H1 (cell line): Measurements from ENCODE around the gene PODN. TPM values are rescaled to one million over a fixed set of nuclear protein-coding genes. Genes with fewer than 3 reads are reported as not detected.

Experiments used
- CTCF ChIA-PET: fragments of 300-600 bp; sonication (Branson Sonifier 250); formaldehyde crosslinking; loops from one replicate; lab custom pipeline; 2021; ENCODE audit not compliant: partially characterized antibody; lab: Charles Lee
- POLR2A ChIA-PET: fragments of 300-600 bp; sonication (Branson Sonifier 250); formaldehyde crosslinking; loops from one replicate; lab custom pipeline; 2021; ENCODE audit warnings: inconsistent platforms; ENCODE audit not compliant: partially characterized antibody; lab: Charles Lee
- DNase-seq, 2 experiments: peaks; one replicate each; pipeline versions ENCODE4 v3.0.0 to v3.0.0-alpha.2; 2010 to 2022; ENCODE audit warnings: low spot score in 2 of 2, low read depth in 1 of 2, mixed read lengths in 1 of 2
- FAIRE-seq: peaks from 2 replicates; lab custom pipeline; 2011; peaks lifted over from hg19 to GRCh38; lab: Jason Lieb, UNC
- H2AFZ ChIP-seq: 2 replicates; pipeline ENCODE4 v1.8.1; 2012; ENCODE audit warnings: low read length, inconsistent platforms
- H2AK5ac ChIP-seq: 2 replicates; pipeline ENCODE4 v1.6.1; 2013; ENCODE audit warnings: low read depth, low read length
- H2BK120ac ChIP-seq: replicated peaks from 2 replicates; pipeline ENCODE3; 2013; ENCODE audit warnings: low read depth, low read length, inconsistent platforms
- H2BK12ac ChIP-seq: 2 replicates; pipeline ENCODE4 v1.6.1; 2013; ENCODE audit warnings: low read depth, low read length
- H2BK15ac ChIP-seq: 2 replicates; pipeline ENCODE4 v1.6.1; 2013; ENCODE audit warnings: low read length
- H2BK20ac ChIP-seq: 2 replicates; pipeline ENCODE4 v1.6.1; 2013; ENCODE audit warnings: low read length
- H2BK5ac ChIP-seq: 2 replicates; pipeline ENCODE4 v1.6.1; 2013; ENCODE audit warnings: low read depth, low read length
- H3K14ac ChIP-seq: 2 replicates; pipeline ENCODE4 v1.6.1; 2013; ENCODE audit warnings: inconsistent platforms; ENCODE audit not compliant: insufficient read length
- H3K18ac ChIP-seq: 2 replicates; pipeline ENCODE4 v1.6.1; 2013; ENCODE audit warnings: low read length; ENCODE audit errors: extremely low read depth
- H3K23ac ChIP-seq: 2 replicates; pipeline ENCODE4 v1.6.1; 2013; ENCODE audit warnings: inconsistent platforms; ENCODE audit not compliant: insufficient read length
- H3K23me2 ChIP-seq: 2 replicates; pipeline ENCODE4 v1.6.1; 2013; ENCODE audit warnings: low read depth, low read length
- H3K27ac ChIP-seq: 2 replicates; pipeline ENCODE4 v1.6.1; 2011; ENCODE audit warnings: low read depth, low read length, inconsistent platforms
- H3K27me3 ChIP-seq, 4 experiments: replicated peaks in 1 of 4; 1 replicate in 1 of 4; 2 replicates in 3 of 4; pipeline versions ENCODE4 v1.6.1 to v1.8.1; 2011 to 2013; ENCODE audit warnings: low read length in 3 of 4, mild to moderate bottlenecking in 3 of 4, inconsistent platforms in 2 of 4, mixed read lengths in 2 of 4, moderate library complexity in 1 of 4; ENCODE audit not compliant: control insufficient read depth in 3 of 4, insufficient read depth in 3 of 4; ENCODE audit errors: extremely low read depth in 1 of 4
- H3K36me3 ChIP-seq, 4 experiments: 2 replicates each; pipeline versions ENCODE4 v1.6.1 to v1.8.1; 2011 to 2013; ENCODE audit warnings: mild to moderate bottlenecking in 4 of 4, low read length in 3 of 4, moderate library complexity in 2 of 4, control low read depth in 1 of 4, inconsistent platforms in 1 of 4; ENCODE audit not compliant: insufficient read depth in 4 of 4, control insufficient read depth in 2 of 4
- H3K4ac ChIP-seq: replicated peaks from 2 replicates; pipeline ENCODE3; 2013; ENCODE audit warnings: low read length, low read depth, mixed read lengths, inconsistent platforms; ENCODE audit not compliant: insufficient read length
- H3K4me1 ChIP-seq, 4 experiments: replicated peaks in 1 of 4; 1 replicate in 1 of 4; 2 replicates in 3 of 4; pipeline versions ENCODE4 v1.6.1 to v1.8.1; 2011 to 2013; ENCODE audit warnings: low read length in 3 of 4, inconsistent platforms in 2 of 4, mixed read lengths in 1 of 4; ENCODE audit not compliant: insufficient read depth in 4 of 4, control insufficient read depth in 3 of 4
- H3K4me2 ChIP-seq, 2 experiments: 2 replicates each; pipeline versions ENCODE4 v1.6.1 to v1.8.1; 2011 to 2013; ENCODE audit warnings: low read depth in 2 of 2, low read length in 2 of 2, control low read depth in 1 of 2, inconsistent platforms in 1 of 2, mild to moderate bottlenecking in 1 of 2; ENCODE audit not compliant: insufficient read depth in 1 of 2
- H3K4me3 ChIP-seq, 4 experiments: fragments of 200-600, 300-600 bp in 1 of 4; sonication (generic), shearing (Covaris generic), sonication (Bioruptor Twin) in 1 of 4; 2 replicates each; pipeline versions ENCODE4 v1.5.1 to v1.8.1; 2011 to 2016; ENCODE audit warnings: low read length in 4 of 4, low read depth in 3 of 4, control low read depth in 2 of 4, inconsistent platforms in 2 of 4, mild to moderate bottlenecking in 2 of 4, mixed read lengths in 1 of 4, moderate library complexity in 1 of 4; ENCODE audit not compliant: insufficient read depth in 2 of 4; ENCODE audit errors: extremely low read depth in 1 of 4
- H3K56ac ChIP-seq: replicated peaks from 2 replicates; pipeline ENCODE3; 2013; ENCODE audit warnings: low read depth, mild to moderate bottlenecking, mixed read lengths, low read length, inconsistent platforms; ENCODE audit not compliant: insufficient read length
- H3K79me1 ChIP-seq: 2 replicates; pipeline ENCODE4 v1.6.1; 2013; ENCODE audit warnings: low read depth, low read length, control low read depth
- H3K79me2 ChIP-seq, 2 experiments: 2 replicates each; pipeline versions ENCODE4 v1.6.1 to v1.8.1; 2012 to 2013; ENCODE audit warnings: low read length in 2 of 2, mild to moderate bottlenecking in 2 of 2, inconsistent platforms in 1 of 2; ENCODE audit not compliant: insufficient read depth in 2 of 2, control insufficient read depth in 1 of 2
- H3K9ac ChIP-seq, 4 experiments: replicated peaks in 1 of 4; 1 replicate in 1 of 4; 2 replicates in 3 of 4; pipeline versions ENCODE4 v1.6.1 to v1.8.1; 2011 to 2013; ENCODE audit warnings: low read depth in 3 of 4, low read length in 3 of 4, control low read depth in 2 of 4, mild to moderate bottlenecking in 2 of 4, moderate library complexity in 2 of 4, inconsistent platforms in 1 of 4; ENCODE audit errors: extremely low read depth in 1 of 4
- H3K9me3 ChIP-seq, 2 experiments: 2 replicates each; pipeline versions ENCODE4 v1.6.1 to v1.8.1; 2012 to 2013; ENCODE audit warnings: mild to moderate bottlenecking in 2 of 2, moderate library complexity in 2 of 2, control low read depth in 1 of 2, inconsistent platforms in 1 of 2, low read depth in 1 of 2, low read length in 1 of 2, mixed read lengths in 1 of 2; ENCODE audit not compliant: insufficient read depth in 2 of 2
- H4K20me1 ChIP-seq, 2 experiments: replicated peaks in 1 of 2; 2 replicates each; pipeline versions ENCODE3 to v1.8.1; 2011 to 2013; ENCODE audit warnings: inconsistent platforms in 2 of 2, low read length in 2 of 2, mild to moderate bottlenecking in 1 of 2; ENCODE audit not compliant: insufficient read depth in 2 of 2, control insufficient read depth in 1 of 2
- H4K5ac ChIP-seq: 2 replicates; pipeline ENCODE4 v1.6.1; 2013; ENCODE audit warnings: low read length, low read depth, mixed read lengths, inconsistent platforms; ENCODE audit not compliant: insufficient read length
- H4K8ac ChIP-seq: 2 replicates; pipeline ENCODE4 v1.8.0; 2013; ENCODE audit warnings: mild to moderate bottlenecking, moderate library complexity, low read length, inconsistent platforms; ENCODE audit not compliant: insufficient read depth; ENCODE audit errors: extremely low read depth
- H4K91ac ChIP-seq: replicated peaks from 2 replicates; pipeline ENCODE3; 2013; ENCODE audit warnings: low read length, mixed read lengths, inconsistent platforms; ENCODE audit not compliant: insufficient read length
- ASH2L ChIP-seq: fragments of 200-600, 300-600 bp; sonication (generic); IDR thresholded peaks from one replicate; pipeline ENCODE4 v1.7.1; 2017; ENCODE audit warnings: low read length
- BACH1 ChIP-seq: IDR thresholded peaks from 2 replicates; pipeline ENCODE4 v1.6.1; 2012; ENCODE audit warnings: low read length, improper control_type of control experiment
- EP300 ChIP-seq, 2 experiments: IDR thresholded peaks; 1 replicate in 1 of 2; 2 replicates in 1 of 2; pipeline ENCODE4 v1.6.1; 2011 to 2012; ENCODE audit warnings: low read depth in 2 of 2, low read length in 2 of 2, mild to moderate bottlenecking in 2 of 2, borderline replicate concordance in 1 of 2, inconsistent platforms in 1 of 2, moderate library complexity in 1 of 2
- GABPA ChIP-seq: IDR thresholded peaks from 2 replicates; pipeline ENCODE4 v1.6.1; 2011; ENCODE audit warnings: mild to moderate bottlenecking, low read length, moderate library complexity, borderline replicate concordance; ENCODE audit not compliant: insufficient read depth
- KDM4A ChIP-seq: IDR thresholded peaks from one replicate; pipeline ENCODE4 v1.7.1; 2012; ENCODE audit warnings: low read depth, mild to moderate bottlenecking, moderate library complexity, low read length, inconsistent platforms; ENCODE audit not compliant: severe bottlenecking
- KDM5A ChIP-seq: fragments of 200-600 bp; IDR thresholded peaks from 2 replicates; pipeline ENCODE4 v1.7.1; 2012; ENCODE audit warnings: mild to moderate bottlenecking, low read length, inconsistent platforms, mixed read lengths
- POLR2A ChIP-seq, 2 experiments: IDR thresholded peaks; 1 replicate in 1 of 2; 2 replicates in 1 of 2; pipeline ENCODE4 v1.6.1; 2011; ENCODE audit warnings: low read depth in 2 of 2, low read length in 2 of 2, mild to moderate bottlenecking in 2 of 2; ENCODE audit errors: control extremely low read depth in 1 of 2
- SIRT6 ChIP-seq: IDR thresholded peaks from one replicate; pipeline ENCODE4 v1.7.1; 2012; ENCODE audit warnings: low read length, inconsistent platforms
- SP4 ChIP-seq: IDR thresholded peaks from 2 replicates; pipeline ENCODE4 v1.6.1; 2012; ENCODE audit warnings: low read length, inconsistent platforms
- TAF1 ChIP-seq: IDR thresholded peaks from 2 replicates; pipeline ENCODE4 v1.6.1; 2011; ENCODE audit warnings: mild to moderate bottlenecking, low read depth, low read length
- WGBS, 2 experiments: shearing (Covaris generic) in 1 of 2; methylation state at CpG; one replicate each; pipeline versions ENCODE4 v1.1.6 to v1.1.7; 2013 to 2015; ENCODE audit warnings: low lambda C conversion rate in 2 of 2, mixed read lengths in 2 of 2, inconsistent platforms in 1 of 2, low coverage in 1 of 2, missing lambda C conversion rate in 1 of 2; ENCODE audit not compliant: insufficient replicate concordance in 2 of 2, insufficient coverage in 1 of 2, insufficient read length in 1 of 2; ENCODE audit errors: extremely low coverage in 1 of 2, missing lambda C conversion rate in 1 of 2; 5-methylcytosine and 5-hydroxymethylcytosine counted together
- polyA plus RNA-seq, 7 experiments: library from polyadenylated mRNA; depleted of rRNA in 3 of 7; stranded (reverse) in 5 of 7; unstranded in 2 of 7; fragments of >200 nt in 5 of 7; fragments of 200-250 nt in 2 of 7; gene quantifications; 1 replicate in 5 of 7; 2 replicates in 1 of 7; 4 replicates in 1 of 7; pipeline versions ENCODE4 v1.2.1 to v1.2.3, GENCODE V29; 2011 to 2013; ENCODE audit warnings: missing spikeins in 2 of 7, mixed read lengths in 2 of 7
- total RNA-seq: library from RNA; stranded (reverse); fragmentation: NEBNext Ultra II Directional; extraction: Animal tissue kit (Norgen Biotek cat#: 25700); gene quantifications from 2 replicates; pipeline ENCODE4 v1.2.1, GENCODE V29; 2021
- TF ChIP-seq, protein P1 (sequence below): IDR thresholded peaks from 2 replicates; pipeline ENCODE4 v1.6.1; 2011; ENCODE audit warnings: low read depth, mild to moderate bottlenecking, low read length; ENCODE audit not compliant: insufficient read depth
- TF ChIP-seq, protein P2 (sequence below): IDR thresholded peaks from 2 replicates; pipeline ENCODE4 v1.6.1; 2012; ENCODE audit warnings: inconsistent platforms
- TF ChIP-seq, protein P3 (sequence below): IDR thresholded peaks from 2 replicates; pipeline ENCODE4 v1.6.1; 2012; ENCODE audit warnings: low read length, inconsistent platforms

PODN gene
- total and polyA plus RNA-seq, 2 of the 8 experiments (the other 6 are each of a cell fraction or from before 2014, with no cell fraction given): 0.11 to 0.17 TPM

DNA sequence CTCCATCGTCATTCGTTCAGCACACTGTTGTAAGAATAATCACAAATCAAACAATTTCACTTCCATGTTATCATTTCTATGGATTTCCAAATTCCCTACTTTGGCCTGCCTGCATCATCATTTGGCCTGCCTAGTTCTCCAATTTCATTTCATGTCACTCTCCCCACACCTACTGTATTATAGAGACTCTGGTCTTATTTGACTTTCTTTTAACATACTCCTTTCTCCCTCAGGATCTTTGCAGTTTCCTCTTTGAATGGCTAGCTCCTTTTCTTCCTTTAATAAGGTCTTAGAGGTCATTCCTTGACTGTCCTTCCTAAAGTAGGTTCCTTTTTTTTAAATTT lies 36.3 kb upstream of the PODN start:
- H3K18ac ChIP-seq: no peak overlapping the region
- no peaks in the 10 kb centered on the region for H4K20me1 ChIP-seq
- H3K9ac ChIP-seq: no peak overlapping the region
- no peak overlapping the region for H3K4me2 ChIP-seq
- no peaks in the 10 kb centered on the region for H3K79me2 ChIP-seq
- no peak overlapping the region for H2BK15ac ChIP-seq
- H2BK12ac ChIP-seq: no peak overlapping the region
- H2BK20ac ChIP-seq: no peak overlapping the region
- H3K56ac ChIP-seq: no peak overlapping the region
- H3K4me3 ChIP-seq: no peak overlapping the region
- H3K36me3 ChIP-seq: no peaks in the 10 kb centered on the region; a peak in 1 of 8 replicates
- H3K27ac ChIP-seq: no peak overlapping the region
- no peak overlapping the region for H4K8ac ChIP-seq
- H3K23ac ChIP-seq: no peak overlapping the region
- POLR2A ChIA-PET: no interaction called here
- CTCF ChIA-PET: no interaction called here
- H4K5ac ChIP-seq: no peak overlapping the region
- no peaks in the 10 kb centered on the region for H3K23me2 ChIP-seq
- FAIRE-seq: no peak
- no peak overlapping the region for H3K14ac ChIP-seq
- DNase-seq: no peak
- H3K79me1 ChIP-seq: no peaks in the 10 kb centered on the region
- H4K91ac ChIP-seq: no peak overlapping the region
- no peaks in the 10 kb centered on the region for H3K27me3 ChIP-seq
- WGBS, 2 experiments: 59% methylated on average over 2 of the region's 2 CpGs; no CpG with 5 or more reads in 1 of the 2 experiments
- no peak overlapping the region for H2AK5ac ChIP-seq
- H2BK120ac ChIP-seq: no peak overlapping the region
- no peak overlapping the region for H3K4ac ChIP-seq
- H2AFZ ChIP-seq: no peak overlapping the region
- H2BK5ac ChIP-seq: no peak overlapping the region
- H3K9me3 ChIP-seq: no peaks in the 10 kb centered on the region
- no peaks in the 10 kb centered on the region for H3K4me1 ChIP-seq
- TF ChIP-seq, protein P1, sequence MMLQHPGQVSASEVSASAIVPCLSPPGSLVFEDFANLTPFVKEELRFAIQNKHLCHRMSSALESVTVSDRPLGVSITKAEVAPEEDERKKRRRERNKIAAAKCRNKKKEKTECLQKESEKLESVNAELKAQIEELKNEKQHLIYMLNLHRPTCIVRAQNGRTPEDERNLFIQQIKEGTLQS: no peak
- TF ChIP-seq, protein P2, sequence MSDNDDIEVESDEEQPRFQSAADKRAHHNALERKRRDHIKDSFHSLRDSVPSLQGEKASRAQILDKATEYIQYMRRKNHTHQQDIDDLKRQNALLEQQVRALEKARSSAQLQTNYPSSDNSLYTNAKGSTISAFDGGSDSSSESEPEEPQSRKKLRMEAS: no peak
- no peak for TF ChIP-seq POLR2A (IDR thresholded peaks at IDR 0.05; ENCODE audit: control extremely low read depth in 1 of 2, low read depth in 2 of 2, low read length in 2 of 2)
- TF ChIP-seq, protein P3, sequence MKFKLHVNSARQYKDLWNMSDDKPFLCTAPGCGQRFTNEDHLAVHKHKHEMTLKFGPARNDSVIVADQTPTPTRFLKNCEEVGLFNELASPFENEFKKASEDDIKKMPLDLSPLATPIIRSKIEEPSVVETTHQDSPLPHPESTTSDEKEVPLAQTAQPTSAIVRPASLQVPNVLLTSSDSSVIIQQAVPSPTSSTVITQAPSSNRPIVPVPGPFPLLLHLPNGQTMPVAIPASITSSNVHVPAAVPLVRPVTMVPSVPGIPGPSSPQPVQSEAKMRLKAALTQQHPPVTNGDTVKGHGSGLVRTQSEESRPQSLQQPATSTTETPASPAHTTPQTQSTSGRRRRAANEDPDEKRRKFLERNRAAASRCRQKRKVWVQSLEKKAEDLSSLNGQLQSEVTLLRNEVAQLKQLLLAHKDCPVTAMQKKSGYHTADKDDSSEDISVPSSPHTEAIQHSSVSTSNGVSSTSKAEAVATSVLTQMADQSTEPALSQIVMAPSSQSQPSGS: no peak
- no peak for TF ChIP-seq BACH1
- TF ChIP-seq ASH2L: no peak
- TF ChIP-seq SIRT6: no peak
- TF ChIP-seq SP4: no peak
- no peak for TF ChIP-seq EP300 (IDR thresholded peaks at IDR 0.05; ENCODE audit: borderline replicate concordance in 1 of 2, low read depth in 2 of 2, low read length in 2 of 2)
- no peak for TF ChIP-seq KDM5A
- TF ChIP-seq GABPA: no peak
- TF ChIP-seq KDM4A: no peak
- no peak for TF ChIP-seq TAF1
